Natural killer cell (primary cell): ENCODE measurements around the gene SLC35G2. TPM values are rescaled to one million over a fixed set of nuclear protein-coding genes. Genes with fewer than 3 reads are reported as not detected.
A peak's percentile ranks its signal among the peaks of the same experiment; 100 is the strongest.
"Not testable (repeated sequence)": the region's sequence is repeated elsewhere in the genome, so short reads cannot be mapped to it uniquely, and the experiment has no call there.

Experiments
- ATAC-seq, 3 donors: fragments of 150-1000 bp in 2 of 3; fragments of 200-7000 bp in 1 of 3; cut with Tn5 transposase; 1 replicate in 1 of 3; 2 replicates in 2 of 3; pipeline ENCODE4 v1.10.0; 2021; ENCODE audit warnings: mild to moderate bottlenecking in 2 of 3, moderate library complexity in 2 of 3
- DNase-seq, 2 donors: peaks; one replicate each; pipeline versions ENCODE4 v3.0.0 to v3.0.0-alpha.2; 2013 to 2021; ENCODE audit warnings: mixed read lengths in 1 of 2
- H3K27ac ChIP-seq: one replicate; pipeline ENCODE4 v1.5.1; 2013; ENCODE audit warnings: mild to moderate bottlenecking, low read length
- H3K27me3 ChIP-seq: one replicate; pipeline ENCODE4 v1.6.1; 2013; ENCODE audit warnings: low read length; ENCODE audit not compliant: control insufficient read depth, insufficient read depth
- H3K36me3 ChIP-seq: one replicate; pipeline ENCODE4 v1.6.1; 2013; ENCODE audit warnings: low read length; ENCODE audit not compliant: control insufficient read depth, insufficient read depth
- H3K4me1 ChIP-seq: one replicate; pipeline ENCODE4 v1.6.1; 2013; ENCODE audit warnings: low read length; ENCODE audit not compliant: control insufficient read depth, insufficient read depth
- H3K4me3 ChIP-seq: one replicate; pipeline ENCODE4 v1.5.1; 2013; ENCODE audit warnings: low read length
- H3K9me3 ChIP-seq: one replicate; pipeline ENCODE4 v1.6.1; 2013; ENCODE audit warnings: low read length; ENCODE audit not compliant: control insufficient read depth, insufficient read depth
- H3K27ac Mint-ChIP-seq, 2 donors: one replicate each; pipeline ENCODE4 v1.8.0; 2022; ENCODE audit warnings: mild to moderate bottlenecking in 2 of 2, mixed read lengths in 2 of 2, moderate library complexity in 1 of 2
- H3K27me3 Mint-ChIP-seq, 2 donors: one replicate each; pipeline ENCODE4 v1.8.0; 2022; ENCODE audit warnings: low read depth in 2 of 2, mixed read lengths in 2 of 2
- H3K36me3 Mint-ChIP-seq: one replicate; pipeline ENCODE4 v1.8.0; 2022; ENCODE audit warnings: mixed read lengths
- H3K4me1 Mint-ChIP-seq, 2 donors: one replicate each; pipeline ENCODE4 v1.8.0; 2022; ENCODE audit warnings: mixed read lengths in 2 of 2
- H3K4me3 Mint-ChIP-seq: one replicate; pipeline ENCODE4 v1.8.0; 2022; ENCODE audit warnings: mild to moderate bottlenecking, moderate library complexity, mixed read lengths
- H3K9me3 Mint-ChIP-seq, 2 donors: one replicate each; pipeline ENCODE4 v1.8.0; 2022; ENCODE audit warnings: mixed read lengths in 2 of 2
- CTCF ChIP-seq: fragments of 200-600 bp; IDR thresholded peaks from one replicate; pipeline ENCODE4 v1.8.0; 2022; ENCODE audit warnings: antibody characterized with exemption
- WGBS: methylation state at CpG from one replicate; pipeline ENCODE4 v1.1.7; 2013; ENCODE audit warnings: missing lambda C conversion rate; ENCODE audit not compliant: insufficient coverage; 5-methylcytosine and 5-hydroxymethylcytosine counted together
- intact Hi-C: fragments of 100-400 bp; cut with micrococcal nuclease; formaldehyde crosslinking; loops from one replicate; pipeline ENCODE4 v1.14.2; 2022
- total RNA-seq, 4 donors: library from RNA; stranded (reverse); fragments of 120-200 nt in 1 of 4; gene quantifications; one replicate each; pipeline versions ENCODE4 v1.2.3 to v1.2.4, GENCODE V29; 2013 to 2022

Gene SLC35G2
- total RNA-seq, 3 donors from 2014 or later (not counting 1 experiment from before 2014, with no cell fraction given), result 0.33 TPM; not detected in 2

- Mint-ChIP-seq H3K27me3 (no peaks in the 10 kb centered on the region), H3K4me3 (no peak overlapping the region), H3K4me1 (peaks cover 65 to 75% of the 10 kb centered on the region in 2 donors), H3K27ac (peak overlapping the region; percentile 59 to 83), H3K36me3 (peaks cover 7% of the 10 kb centered on the region), H3K9me3 (peaks cover 0 to 5% of the 10 kb centered on the region in 2 donors)
- Histone ChIP-seq H3K4me1 (peaks cover 9% of the 10 kb centered on the region), H3K27me3 (no peaks in the 10 kb centered on the region), H3K36me3 (no peaks in the 10 kb centered on the region), H3K9me3 (peaks cover 3% of the 10 kb centered on the region), H3K4me3 (no peak overlapping the region), H3K27ac (peak overlapping the region; percentile 29)
- no peak for TF ChIP-seq CTCF
- intact Hi-C loops, result no loop called here
- ATAC-seq (no peak), DNase-seq (no peak)
- WGBS, result 69% methylated on average over 4 of the region's 4 CpGs
These were observed 79.6 kb downstream of the SLC35G2 start for GRCh38 chr3:136898549-136898948.

GRCh38 chr3:136898954-136899353 lies 80.0 kb downstream of the SLC35G2 start:
- peaks cover 61 to 75% of the 10 kb centered on the region in 2 donors for H3K4me1 Mint-ChIP-seq
- WGBS, result 96% methylated on average over 2 of the region's 2 CpGs
- peaks cover 4% of the 10 kb centered on the region for H3K9me3 ChIP-seq
- H3K27ac ChIP-seq, result peak overlapping the region; percentile 29
- peaks cover 7% of the 10 kb centered on the region for H3K36me3 Mint-ChIP-seq
- peak in 1 of 3 donors; percentile 38 for ATAC-seq
- H3K4me3 ChIP-seq, result no peak overlapping the region
- intact Hi-C loops, result no loop called here
- no peaks in the 10 kb centered on the region for H3K27me3 Mint-ChIP-seq
- H3K27ac Mint-ChIP-seq, result peak overlapping the region; percentile 59 to 83
- H3K9me3 Mint-ChIP-seq, result peaks cover 0 to 8% of the 10 kb centered on the region in 2 donors
- H3K4me1 ChIP-seq, result peaks cover 6% of the 10 kb centered on the region
- no peak overlapping the region for H3K4me3 Mint-ChIP-seq
- TF ChIP-seq CTCF, result no peak
- no peak for DNase-seq
- H3K36me3 ChIP-seq, result no peaks in the 10 kb centered on the region
- H3K27me3 ChIP-seq, result no peaks in the 10 kb centered on the region

DNA sequence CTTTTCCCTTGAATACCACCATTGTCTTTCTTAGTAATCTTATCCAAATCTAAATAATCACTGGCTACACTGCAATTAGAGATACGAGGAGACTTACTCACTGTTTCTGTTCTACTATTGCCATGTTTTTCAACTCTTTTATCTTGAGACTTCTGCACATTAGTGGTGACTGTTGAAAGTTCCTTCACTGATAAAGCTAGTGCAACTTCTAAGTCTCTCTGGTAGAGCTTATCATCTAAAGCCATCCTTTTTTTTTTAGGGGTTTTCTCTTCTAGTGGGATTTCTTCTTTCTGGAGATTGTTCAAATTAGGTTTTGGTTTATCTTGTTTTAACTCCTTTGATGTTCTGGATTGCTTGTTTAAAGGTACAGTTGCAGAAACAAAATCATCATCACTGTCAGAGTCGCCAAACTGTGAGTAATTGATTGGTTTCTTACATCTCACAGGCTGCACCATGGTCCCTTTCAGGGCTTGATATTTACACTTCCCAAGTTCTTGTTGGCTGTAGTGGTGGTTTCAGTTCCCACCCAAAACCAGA lies 80.8 kb downstream of the SLC35G2 start:
- H3K4me3 ChIP-seq, result no peak overlapping the region
- peaks cover 7% of the 10 kb centered on the region for H3K36me3 Mint-ChIP-seq
- H3K27me3 Mint-ChIP-seq, result no peaks in the 10 kb centered on the region
- no peak overlapping the region for H3K27ac ChIP-seq
- peaks cover 0 to 8% of the 10 kb centered on the region in 2 donors for H3K9me3 Mint-ChIP-seq
- intact Hi-C loops, result no loop called here
- no peak for TF ChIP-seq CTCF
- ATAC-seq (peak; percentile 47 to 74 (median 57)), DNase-seq (peak in 1 of 2 donors; percentile 38)
- H3K9me3 ChIP-seq, result peaks cover 8% of the 10 kb centered on the region
- peaks cover 5% of the 10 kb centered on the region for H3K4me1 ChIP-seq
- H3K27me3 ChIP-seq, result no peaks in the 10 kb centered on the region
- peak overlapping the region; percentile 56 for H3K4me3 Mint-ChIP-seq
- H3K27ac Mint-ChIP-seq, result peak overlapping the region; percentile 59 to 83
- H3K4me1 Mint-ChIP-seq, result peaks cover 54 to 69% of the 10 kb centered on the region in 2 donors
- no peaks in the 10 kb centered on the region for H3K36me3 ChIP-seq
- WGBS, result 75% methylated on average over 2 of the region's 2 CpGs

- WGBS, result 56% methylated on average over 1 of the region's 1 CpG
- H3K4me3 ChIP-seq, H3K27ac ChIP-seq, H3K27me3 Mint-ChIP-seq, H3K4me1 ChIP-seq, H3K9me3 Mint-ChIP-seq, ATAC-seq, H3K36me3 ChIP-seq, intact Hi-C loops, H3K36me3 Mint-ChIP-seq, H3K27me3 ChIP-seq, DNase-seq: not testable (repeated sequence)
- H3K9me3 ChIP-seq, result peaks cover 10% of the 10 kb centered on the region
- Mint-ChIP-seq H3K4me3 (peak overlapping the region; percentile 32), H3K4me1 (peaks cover 60 to 71% of the 10 kb centered on the region in 2 donors), H3K27ac (peak overlapping the region; percentile 59 to 83)
These were observed 81.8 kb downstream of the SLC35G2 start for GRCh38 chr3:136900694-136901093.
